Effector memory CD4-positive, alpha-beta T cell (primary cell): Measurements from ENCODE around the gene ZNRF3.

Experiments
- DNase-seq, 3 donors: peaks; one replicate each; pipeline ENCODE4 v3.0.0-alpha.2; 2020
- H3K27ac ChIP-seq: 2 replicates; pipeline ENCODE4 v1.7.0; 2013; ENCODE audit warnings: mild to moderate bottlenecking, low read length, moderate library complexity; ENCODE audit not compliant: insufficient read depth, poor library complexity, severe bottlenecking
- H3K27me3 ChIP-seq: replicated peaks from 2 replicates; pipeline ENCODE4 v1.7.0; 2013; ENCODE audit warnings: mild to moderate bottlenecking, low read length; ENCODE audit not compliant: insufficient read depth, control insufficient read depth, poor library complexity, severe bottlenecking
- H3K36me3 ChIP-seq: 2 replicates; pipeline ENCODE4 v1.7.0; 2013; ENCODE audit warnings: mild to moderate bottlenecking, low read length, moderate library complexity; ENCODE audit not compliant: control insufficient read depth, insufficient read depth
- H3K4me1 ChIP-seq: 2 replicates; pipeline ENCODE4 v1.7.0; 2013; ENCODE audit warnings: low read length, mild to moderate bottlenecking; ENCODE audit not compliant: control insufficient read depth, insufficient read depth, poor library complexity, severe bottlenecking
- H3K4me3 ChIP-seq: 2 replicates; pipeline ENCODE4 v1.7.0; 2013; ENCODE audit warnings: low read length, low read depth, mild to moderate bottlenecking; ENCODE audit not compliant: insufficient read depth, poor library complexity, severe bottlenecking
- H3K9me3 ChIP-seq: 2 replicates; pipeline ENCODE4 v1.7.0; 2013; ENCODE audit warnings: mild to moderate bottlenecking, low read length, moderate library complexity; ENCODE audit not compliant: control insufficient read depth

ZNRF3 gene

DNA sequence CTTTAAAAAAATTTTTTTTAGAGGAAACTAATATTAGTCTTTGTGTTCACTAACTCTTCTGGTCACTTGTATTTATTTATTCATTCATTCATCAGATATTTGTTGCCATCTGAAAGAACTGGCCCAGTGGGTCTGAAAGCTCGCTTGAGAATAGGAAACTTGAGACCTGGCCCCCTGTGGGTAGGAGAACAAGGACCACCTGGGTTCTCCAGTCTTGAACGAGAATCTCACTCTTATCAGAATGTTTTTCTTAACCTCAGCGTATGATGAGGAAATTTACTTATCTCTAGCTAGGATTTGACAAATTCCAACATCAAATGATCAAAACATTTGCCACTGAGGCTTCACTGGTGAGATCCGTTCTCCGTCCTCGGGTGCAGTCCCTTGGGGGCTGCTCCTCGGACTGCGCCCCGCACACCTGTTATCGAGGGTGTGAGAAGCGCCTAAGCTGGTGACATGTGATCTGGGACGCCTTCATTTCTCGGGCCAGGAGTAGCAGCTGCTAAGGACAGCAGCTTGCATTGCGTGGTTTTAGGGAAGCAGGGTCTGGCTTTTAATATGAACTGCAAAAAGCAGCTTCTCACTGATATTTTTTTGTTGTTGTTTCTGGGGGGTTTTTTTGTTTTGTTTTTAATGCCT, 171.9 kb downstream of the ZNRF3 start:
- H3K27ac ChIP-seq, result no peak overlapping the region
- H3K4me1 ChIP-seq, result no peaks in the 10 kb centered on the region
- H3K27me3 ChIP-seq, result no peaks in the 10 kb centered on the region
- H3K4me3 ChIP-seq, result no peak overlapping the region
- H3K9me3 ChIP-seq, result no peaks in the 10 kb centered on the region
- DNase-seq, result no peak
- H3K36me3 ChIP-seq, result no peaks in the 10 kb centered on the region

DNA sequence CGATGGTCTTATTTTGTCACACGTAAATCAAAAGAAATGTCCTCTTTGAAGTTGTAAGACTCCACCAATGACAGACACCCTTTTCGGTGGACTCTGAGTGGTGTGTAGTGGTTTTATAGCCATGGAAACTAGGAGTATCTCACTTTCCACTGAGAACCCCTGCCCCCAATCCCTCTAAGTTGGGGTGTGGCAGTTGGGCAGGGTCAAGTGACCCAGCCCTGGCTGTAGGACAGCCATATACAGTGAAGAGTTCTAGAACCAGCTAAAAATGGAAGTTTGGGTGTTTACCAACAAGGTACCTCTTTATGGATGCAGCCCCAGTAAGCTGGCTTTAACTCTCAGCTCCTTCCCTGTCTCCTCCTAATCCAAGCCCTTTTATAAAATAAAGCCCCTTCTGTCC, 173.1 kb downstream of the ZNRF3 start:
- Histone ChIP-seq H3K27ac (no peak overlapping the region), H3K36me3 (no peaks in the 10 kb centered on the region), H3K4me1 (no peaks in the 10 kb centered on the region), H3K9me3 (no peaks in the 10 kb centered on the region), H3K27me3 (no peaks in the 10 kb centered on the region), H3K4me3 (no peak overlapping the region)
- no peak for DNase-seq

DNA sequence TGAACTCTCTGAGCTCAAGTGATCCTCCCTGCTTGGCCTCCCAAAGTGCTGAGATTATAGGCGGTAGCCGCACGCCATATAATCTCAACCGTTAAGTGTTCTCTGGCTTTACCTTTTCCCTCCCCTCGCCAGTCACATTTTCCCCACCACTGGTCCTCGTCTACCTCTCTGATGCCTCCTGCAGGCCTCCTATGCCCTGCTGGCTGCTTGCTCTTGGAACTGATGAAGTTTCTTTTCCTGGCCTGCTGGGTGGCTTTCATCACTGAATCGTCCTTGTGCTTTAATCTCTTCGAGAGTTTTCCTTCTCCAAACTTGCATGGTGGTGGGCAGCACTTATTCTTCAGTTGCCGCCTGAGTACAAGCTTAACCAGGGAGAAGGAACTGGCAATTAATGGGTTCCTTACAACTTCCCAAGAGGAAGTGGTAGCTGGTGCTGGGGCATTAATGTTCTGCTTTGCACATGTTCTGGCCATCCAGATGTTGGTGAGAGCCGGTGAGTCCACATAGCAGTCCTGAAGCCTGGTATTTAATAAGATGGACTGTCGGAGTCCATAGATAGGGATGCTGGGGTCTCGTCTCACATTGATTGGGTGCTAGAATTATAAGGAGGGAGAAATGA, 177.0 kb downstream of the ZNRF3 start:
- no peak overlapping the region for H3K4me3 ChIP-seq
- H3K9me3 ChIP-seq, result no peaks in the 10 kb centered on the region
- DNase-seq, result no peak
- no peaks in the 10 kb centered on the region for H3K36me3 ChIP-seq
- H3K27me3 ChIP-seq, result no peaks in the 10 kb centered on the region
- no peak overlapping the region for H3K27ac ChIP-seq
- peaks cover under 1% of the 10 kb centered on the region for H3K4me1 ChIP-seq

DNA sequence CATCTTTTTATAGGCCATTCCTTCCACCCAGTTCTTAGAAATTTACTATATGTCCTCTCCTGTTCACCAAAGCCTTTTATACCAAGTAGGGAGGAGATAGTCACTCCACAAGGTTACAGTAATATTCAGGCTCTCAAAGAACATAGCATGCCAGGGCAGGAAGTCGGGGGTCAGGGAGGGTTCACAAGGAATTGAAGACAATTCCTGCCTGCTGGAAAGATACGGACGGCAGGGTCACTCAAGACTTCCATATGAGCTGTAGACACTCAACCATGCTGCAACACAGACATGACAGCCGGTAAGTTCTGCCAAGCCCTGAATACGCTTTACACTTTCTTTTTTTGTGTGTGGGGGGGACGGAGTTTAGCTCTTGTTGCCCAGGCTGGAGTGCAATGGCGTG, 177.6 kb downstream of the ZNRF3 start:
- Histone ChIP-seq H3K4me3 (no peak overlapping the region), H3K27ac (no peak overlapping the region), H3K9me3 (no peaks in the 10 kb centered on the region), H3K27me3 (no peaks in the 10 kb centered on the region), H3K4me1 (peaks cover 4% of the 10 kb centered on the region), H3K36me3 (no peaks in the 10 kb centered on the region)
- DNase-seq, result no peak

DNA sequence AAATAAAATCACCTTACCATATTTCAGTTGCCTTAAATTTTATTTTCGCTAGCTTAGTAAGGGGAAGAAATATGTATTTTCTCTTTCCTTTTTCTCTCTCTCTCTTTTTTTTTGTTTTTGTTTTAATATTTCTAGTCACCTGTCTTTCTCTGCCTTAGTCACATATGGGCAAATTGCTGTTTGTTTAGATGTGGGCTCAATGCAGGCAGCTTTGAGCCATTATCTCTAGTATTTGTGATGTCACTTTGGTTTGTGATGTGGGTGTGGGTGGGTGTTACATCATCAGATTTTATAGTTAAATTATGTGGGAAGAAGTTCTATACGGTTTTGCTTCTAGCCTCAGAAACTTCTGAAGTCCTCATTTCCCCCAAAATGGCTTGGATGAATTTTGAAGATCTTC, 178.4 kb downstream of the ZNRF3 start, which contains the start of gene C22orf31:
TSS of gene C22orf31 (minus strand) at position 59 of the 400 bp plus-strand sequence. CDS start at position 20, 39 bp downstream.
- no peaks in the 10 kb centered on the region for H3K36me3 ChIP-seq
- H3K27me3 ChIP-seq, result no peaks in the 10 kb centered on the region
- no peak within 1 kb of the TSS for H3K27ac ChIP-seq
- H3K4me1 ChIP-seq, result peaks cover 4% of the 10 kb centered on the region
- no peak within 1 kb of the TSS for H3K4me3 ChIP-seq
- H3K9me3 ChIP-seq, result no peaks in the 10 kb centered on the region
- no peak for DNase-seq

DNA sequence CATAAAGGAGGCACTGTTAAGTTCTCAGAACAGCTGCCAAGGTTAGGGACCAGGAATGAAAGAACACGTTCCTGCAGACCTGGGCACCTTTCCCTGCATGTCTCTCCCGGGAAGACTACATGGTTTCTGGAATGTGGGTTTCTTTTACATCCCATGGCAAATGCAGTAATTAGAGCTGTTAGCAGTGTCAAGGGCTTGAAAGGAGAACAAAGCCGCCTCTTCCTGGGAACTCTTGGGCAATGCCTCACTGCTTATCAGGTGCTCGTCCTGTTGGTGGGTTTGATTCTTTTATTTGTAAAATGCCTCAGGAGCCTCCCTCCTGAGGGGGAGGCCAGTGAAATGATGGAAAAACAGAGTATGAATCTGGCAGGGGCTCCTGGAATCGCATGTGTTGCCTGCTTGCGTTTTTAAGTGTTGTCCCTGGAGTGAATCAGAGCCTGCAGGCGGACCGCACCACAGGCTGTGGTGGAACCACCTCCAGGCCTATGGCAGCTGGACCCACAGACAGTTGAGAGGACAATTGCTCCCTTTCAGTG, 179.0 kb downstream of the ZNRF3 start:
- no peak for DNase-seq
- Histone ChIP-seq H3K4me3 (no peak overlapping the region), H3K9me3 (no peaks in the 10 kb centered on the region), H3K27me3 (no peaks in the 10 kb centered on the region), H3K4me1 (peaks cover 4% of the 10 kb centered on the region), H3K27ac (no peak overlapping the region), H3K36me3 (no peaks in the 10 kb centered on the region)

DNA sequence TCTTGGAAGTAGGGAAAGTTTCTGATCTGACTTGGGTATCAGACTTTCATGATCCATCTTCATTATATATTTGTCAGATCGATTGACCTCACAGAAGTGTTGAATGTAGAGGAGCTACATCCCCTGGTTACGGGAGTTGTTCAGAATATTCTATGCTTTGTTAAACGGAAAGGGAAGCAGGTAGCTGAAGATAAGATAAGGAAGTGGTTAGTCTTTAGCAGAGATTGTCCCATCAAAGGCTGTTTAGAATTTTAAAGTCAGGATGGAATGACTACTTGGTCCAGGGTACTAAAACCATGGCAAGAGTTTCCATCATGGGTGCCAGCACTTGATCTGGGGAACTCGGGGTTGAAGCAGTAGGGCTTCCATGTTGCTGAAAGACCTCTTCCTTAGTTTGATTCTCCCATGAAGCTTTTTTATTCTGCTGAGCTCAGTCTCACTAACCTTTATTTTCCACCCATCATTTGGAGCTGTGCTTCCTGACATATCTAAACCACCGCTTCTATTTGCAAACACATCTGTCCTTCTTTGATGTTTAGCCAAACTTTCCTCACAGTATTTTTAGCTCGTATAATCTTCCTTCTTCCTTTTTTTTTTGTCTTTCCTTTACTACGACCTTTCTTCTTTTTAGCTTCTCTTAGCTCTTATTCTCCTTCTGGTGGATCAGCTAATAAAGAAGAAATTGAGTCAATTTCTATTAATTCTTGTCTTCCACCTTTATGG, 182.3 kb downstream of the ZNRF3 start:
- no peak for DNase-seq
- Histone ChIP-seq H3K27me3 (no peaks in the 10 kb centered on the region), H3K36me3 (no peaks in the 10 kb centered on the region), H3K4me3 (no peak overlapping the region), H3K9me3 (no peaks in the 10 kb centered on the region), H3K27ac (no peak overlapping the region), H3K4me1 (peaks cover 4% of the 10 kb centered on the region)

DNA sequence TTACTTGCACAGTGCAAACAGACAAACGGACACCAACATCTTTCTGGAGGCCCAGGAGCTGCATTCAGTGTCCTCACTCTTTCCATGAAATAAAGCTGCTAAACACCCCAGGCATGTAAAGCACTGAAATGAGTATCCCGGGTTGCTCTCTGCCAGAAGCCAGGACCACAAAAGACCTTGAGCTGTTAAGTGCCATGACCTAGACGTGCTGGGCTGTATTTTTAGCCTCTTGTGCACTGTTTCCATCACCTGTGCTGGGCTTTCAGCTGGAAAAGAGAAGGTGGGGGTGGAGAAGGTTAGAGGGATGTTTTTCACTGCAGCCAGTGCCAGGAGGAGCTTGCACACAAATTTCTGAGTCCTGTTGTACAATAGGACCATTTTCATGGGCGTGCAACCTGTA, 186.1 kb downstream of the ZNRF3 start:
- no peak for DNase-seq
- no peak overlapping the region for H3K27ac ChIP-seq
- H3K4me1 ChIP-seq, result peaks cover 29% of the 10 kb centered on the region
- no peak overlapping the region for H3K4me3 ChIP-seq
- H3K36me3 ChIP-seq, result no peaks in the 10 kb centered on the region
- peaks cover 20% of the 10 kb centered on the region for H3K27me3 ChIP-seq
- no peaks in the 10 kb centered on the region for H3K9me3 ChIP-seq

DNA sequence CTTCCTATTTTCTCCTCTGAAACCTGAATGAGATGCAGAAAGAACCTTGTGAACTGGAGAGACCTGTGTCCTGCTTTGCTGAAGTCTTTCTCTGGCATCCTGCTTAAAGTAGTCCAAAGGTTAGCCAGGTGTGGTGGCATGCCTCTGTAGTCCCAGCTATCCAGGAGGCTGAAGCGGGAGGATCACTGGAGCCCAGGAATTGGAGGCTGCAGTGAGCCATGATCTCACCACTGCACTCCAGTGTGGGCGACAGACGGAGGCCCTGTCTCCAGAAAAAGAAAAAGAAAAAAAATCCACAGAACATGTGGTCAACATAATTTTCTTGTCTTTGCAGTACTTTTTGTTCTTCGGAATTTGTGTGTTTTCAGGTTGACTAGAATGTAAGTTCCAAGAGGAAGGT, 187.1 kb downstream of the ZNRF3 start:
- H3K36me3 ChIP-seq, result no peaks in the 10 kb centered on the region
- H3K4me1 ChIP-seq, result peaks cover 27% of the 10 kb centered on the region
- peaks cover 29% of the 10 kb centered on the region for H3K27me3 ChIP-seq
- H3K4me3 ChIP-seq, result no peak overlapping the region
- no peaks in the 10 kb centered on the region for H3K9me3 ChIP-seq
- no peak overlapping the region for H3K27ac ChIP-seq
- no peak for DNase-seq
